Lower leg skin (tissue), 4 donors: ENCODE data around the gene UBE2Q1. TPM values are rescaled to one million over a fixed set of nuclear protein-coding genes. Genes with fewer than 3 reads are reported as not detected.

Experiments
- DNase-seq, 2 donors: peaks; one replicate each; pipeline ENCODE4 v3.0.0-alpha.2; 2019; ENCODE audit warnings: low spot score in 2 of 2
- H3K4me3 ChIP-seq: fragments of 200-600 bp; sonication (generic); 2 replicates; pipeline ENCODE4 v1.5.1; 2017; ENCODE audit warnings: mild to moderate bottlenecking, low read depth; ENCODE audit not compliant: poor library complexity, severe bottlenecking
- POLR2A ChIP-seq, 2 donors: fragments of 450-650 bp; IDR thresholded peaks; one replicate each; pipeline ENCODE4 v1.6.1; 2016 to 2017; ENCODE audit warnings: antibody characterized with exemption in 2 of 2, mild to moderate bottlenecking in 1 of 2, moderate library complexity in 1 of 2
- WGBS, 2 donors: methylation state at CpG; one replicate each; pipeline ENCODE4 v1.1.5; 2018; 5-methylcytosine and 5-hydroxymethylcytosine counted together
- intact Hi-C: fragments of 100-400 bp; cut with DNase I; formaldehyde crosslinking; loops from one replicate; pipeline ENCODE4 v1.15.0; 2023; ENCODE audit warnings: low total_unique reads
- total RNA-seq, 4 donors: library from RNA; depleted of rRNA; stranded (reverse); fragments of >200 nt; gene quantifications; one replicate each; pipeline ENCODE4 v1.1.0, GENCODE V29; 2016
- TF ChIP-seq, protein P1 (sequence below), 3 donors: fragments of 450-650 bp; IDR thresholded peaks; one replicate each; pipeline ENCODE4 v1.5.1; 2016; ENCODE audit warnings: antibody characterized with exemption in 3 of 3, mild to moderate bottlenecking in 3 of 3, moderate library complexity in 2 of 3

UBE2Q1 gene
- total RNA-seq, result 10 to 100 TPM; 24.1 to 40.0 (median 32.2) TPM

DNA sequence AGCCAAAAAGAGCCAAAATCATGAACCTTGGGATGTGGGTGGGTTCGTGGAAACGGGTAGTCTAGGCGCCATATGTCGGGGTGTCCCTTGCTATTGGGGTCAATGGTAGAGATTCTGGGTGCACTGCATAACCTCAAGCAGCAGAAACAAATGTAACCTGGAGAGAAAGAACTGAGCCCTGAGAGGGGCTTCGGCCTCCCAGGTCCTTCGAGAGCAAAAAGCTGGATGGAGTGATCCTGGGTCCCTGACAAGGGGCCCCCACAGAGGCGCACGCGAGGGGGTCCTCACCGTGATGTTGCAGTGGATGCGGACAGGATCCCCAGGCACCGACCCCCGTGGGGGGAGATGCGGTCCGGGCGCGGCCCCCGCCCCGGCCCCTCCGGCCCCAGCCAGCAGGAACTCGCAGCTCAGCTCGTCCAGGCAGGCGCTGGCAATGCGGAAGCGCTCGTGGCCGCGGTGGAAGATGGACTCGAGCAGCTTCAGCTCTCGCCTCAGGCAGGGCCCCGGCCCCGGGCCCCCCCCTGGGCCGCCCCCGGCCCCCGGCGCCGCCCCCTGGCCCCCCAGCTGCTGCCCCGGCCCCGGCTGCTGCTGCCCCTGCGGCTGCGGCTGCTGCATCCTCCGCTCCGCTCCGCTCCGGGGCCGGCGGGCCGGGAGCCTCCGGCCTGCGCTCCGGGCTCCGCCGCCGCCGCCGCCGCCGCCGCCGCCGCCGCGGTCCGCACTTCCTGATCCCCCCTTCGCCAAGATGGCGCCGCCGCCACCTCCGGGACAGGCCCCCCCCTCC lies at the start of gene UBE2Q1:
TSS of gene UBE2Q1 (minus strand) at position 724 of the 781 bp plus-strand sequence. CDS start at position 615, 109 bp downstream.
- 0 to 1% methylated on average over 14 to 30 of the region's 69 CpGs for WGBS, 2 donors
- intact Hi-C loops, result no loop called here
- TF ChIP-seq, protein P1, sequence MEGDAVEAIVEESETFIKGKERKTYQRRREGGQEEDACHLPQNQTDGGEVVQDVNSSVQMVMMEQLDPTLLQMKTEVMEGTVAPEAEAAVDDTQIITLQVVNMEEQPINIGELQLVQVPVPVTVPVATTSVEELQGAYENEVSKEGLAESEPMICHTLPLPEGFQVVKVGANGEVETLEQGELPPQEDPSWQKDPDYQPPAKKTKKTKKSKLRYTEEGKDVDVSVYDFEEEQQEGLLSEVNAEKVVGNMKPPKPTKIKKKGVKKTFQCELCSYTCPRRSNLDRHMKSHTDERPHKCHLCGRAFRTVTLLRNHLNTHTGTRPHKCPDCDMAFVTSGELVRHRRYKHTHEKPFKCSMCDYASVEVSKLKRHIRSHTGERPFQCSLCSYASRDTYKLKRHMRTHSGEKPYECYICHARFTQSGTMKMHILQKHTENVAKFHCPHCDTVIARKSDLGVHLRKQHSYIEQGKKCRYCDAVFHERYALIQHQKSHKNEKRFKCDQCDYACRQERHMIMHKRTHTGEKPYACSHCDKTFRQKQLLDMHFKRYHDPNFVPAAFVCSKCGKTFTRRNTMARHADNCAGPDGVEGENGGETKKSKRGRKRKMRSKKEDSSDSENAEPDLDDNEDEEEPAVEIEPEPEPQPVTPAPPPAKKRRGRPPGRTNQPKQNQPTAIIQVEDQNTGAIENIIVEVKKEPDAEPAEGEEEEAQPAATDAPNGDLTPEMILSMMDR (IDR thresholded peaks at IDR 0.05), result no peak
- no peak for TF ChIP-seq POLR2A (IDR thresholded peaks at IDR 0.05)
- peak; percentile 36 to 92 for DNase-seq
- peak within 1 kb of the TSS; percentile 84 for H3K4me3 ChIP-seq

DNA sequence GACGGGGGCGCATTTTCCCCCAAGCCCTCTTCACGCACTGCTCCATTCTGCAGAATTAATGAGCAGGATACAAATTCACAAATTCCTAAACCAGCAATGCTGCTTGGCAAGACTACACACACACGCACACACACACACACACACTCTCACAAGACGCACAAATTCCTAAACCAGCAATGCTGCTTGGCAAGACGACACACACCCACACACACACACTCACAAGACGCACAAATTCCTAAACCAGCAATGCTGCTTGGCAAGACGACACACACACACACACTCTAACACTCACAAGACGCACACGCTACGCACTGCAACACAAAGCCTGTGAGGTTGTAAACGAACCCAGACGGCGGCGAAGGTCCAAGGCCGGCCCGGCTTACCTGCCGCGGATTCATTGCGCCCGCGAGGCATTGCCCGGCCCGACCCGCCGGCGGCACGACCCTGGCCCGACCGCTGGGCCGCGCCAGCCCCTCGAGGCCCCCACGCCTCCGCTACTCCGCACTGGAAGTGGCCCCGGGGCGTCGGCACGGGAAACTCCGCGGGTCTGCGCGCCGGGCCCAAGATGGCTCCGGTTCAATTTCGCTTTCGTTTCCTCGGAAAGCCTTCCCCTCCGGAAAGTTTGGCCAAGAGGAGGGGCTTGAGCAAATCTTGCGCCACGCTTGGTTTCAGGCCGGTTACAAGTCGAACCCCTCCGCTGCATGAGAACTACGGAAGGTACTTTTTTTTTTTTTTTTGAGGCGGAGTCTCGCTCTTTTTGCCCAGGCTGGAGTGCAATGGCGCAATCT lies 49.3 kb upstream of the UBE2Q1 start, which contains the start of gene ADAR:
TSS of gene ADAR (minus strand) at position 578 of the 788 bp plus-strand sequence. CDS start at position 398, 180 bp downstream.
- intact Hi-C loops, result no loop called here
- no peak for TF ChIP-seq POLR2A (IDR thresholded peaks at IDR 0.05)
- TF ChIP-seq, protein P1 (IDR thresholded peaks at IDR 0.05), result no peak
- 0 to 1% methylated on average over 18 to 59 of the region's 59 CpGs for WGBS, 2 donors
- peak within 1 kb of the TSS; percentile 86 for H3K4me3 ChIP-seq
- peak; percentile 93 to 98 for DNase-seq

GRCh38 chr1:154607106-154607608 lies 48.7 kb upstream of the UBE2Q1 start:
- intact Hi-C loops, result no loop called here
- WGBS, 2 donors, result 3 to 4% methylated on average over 11 of the region's 11 CpGs
- peak overlapping the region; percentile 86 for H3K4me3 ChIP-seq
- TF ChIP-seq, protein P1 (IDR thresholded peaks at IDR 0.05), result no peak
- TF ChIP-seq POLR2A (IDR thresholded peaks at IDR 0.05), result no peak
- no peak for DNase-seq

DNA sequence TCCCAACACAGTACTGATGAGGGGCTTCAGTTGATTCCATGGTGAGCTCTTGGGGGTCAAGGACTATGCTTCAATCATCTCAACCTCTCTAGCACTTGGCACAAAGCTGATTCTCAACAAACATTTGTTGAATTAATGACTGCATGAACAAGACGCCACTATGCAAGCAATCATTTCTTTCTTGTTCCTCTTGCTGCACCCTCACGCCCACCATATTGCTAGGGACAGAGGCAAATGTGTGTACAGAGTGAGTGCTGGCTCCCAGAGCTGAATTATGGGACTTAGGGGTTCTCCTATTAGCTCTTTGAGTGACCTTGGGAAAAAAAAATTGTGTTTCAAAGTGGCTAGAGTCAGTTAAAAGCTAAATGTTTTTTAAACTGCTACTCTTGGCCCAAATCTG lies 47.1 kb upstream of the UBE2Q1 start:
- WGBS, 2 donors, result 76 to 83% methylated on average over 2 of the region's 2 CpGs
- no peak overlapping the region for H3K4me3 ChIP-seq
- TF ChIP-seq, protein P1 (IDR thresholded peaks at IDR 0.05), result no peak
- no peak for TF ChIP-seq POLR2A (IDR thresholded peaks at IDR 0.05)
- DNase-seq, result no peak
- intact Hi-C loops, result no loop called here

- no peak for TF ChIP-seq POLR2A (IDR thresholded peaks at IDR 0.05)
- TF ChIP-seq, protein P1 (IDR thresholded peaks at IDR 0.05), result no peak
- 57 to 64% methylated on average over 2 of the region's 2 CpGs for WGBS, 2 donors
- no peak overlapping the region for H3K4me3 ChIP-seq
- peak in 1 of 2 donors; percentile 75 for DNase-seq
- intact Hi-C loops, result no loop called here
Measured at GRCh38 chr1:154603317-154603716, 44.9 kb upstream of the UBE2Q1 start.
